Measurements from ENCODE around the gene MTERF1.
"Not testable (repeated sequence)": the region's sequence is repeated elsewhere in the genome, so short reads cannot be mapped to it uniquely, and the experiment has no call there.

Gene MTERF1

DNA sequence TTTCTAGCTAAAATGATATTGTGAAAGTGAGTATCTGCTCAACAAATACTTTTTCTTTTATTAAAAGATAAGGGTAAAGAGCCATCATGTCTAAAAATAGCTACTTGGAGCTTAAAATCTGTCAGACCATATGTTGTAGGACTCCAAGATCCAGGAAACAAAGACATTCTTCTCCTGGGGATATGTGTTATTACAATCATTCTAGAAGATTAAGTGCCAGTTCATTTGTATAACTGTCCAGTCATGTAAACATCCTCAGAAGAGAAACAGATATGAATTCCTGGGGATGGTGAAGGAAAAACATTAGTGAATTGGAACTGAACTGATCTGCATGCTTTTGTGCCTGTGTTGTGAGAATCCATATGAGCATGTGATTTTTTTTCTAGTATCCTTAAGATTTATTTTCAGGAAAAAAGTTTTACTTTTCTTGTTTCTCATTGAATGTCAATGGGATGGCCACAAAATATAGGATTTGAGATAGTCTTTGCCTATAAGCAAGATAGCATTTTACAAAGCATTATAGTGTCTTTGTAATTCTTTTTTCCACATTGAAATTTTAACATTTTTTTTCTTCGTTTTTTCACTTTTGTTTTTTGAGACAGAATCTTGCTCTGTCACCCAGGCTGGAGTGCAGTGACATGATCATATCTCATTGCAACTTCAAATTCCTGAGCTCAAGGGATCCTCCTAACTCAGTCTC is 14.4 kb upstream of the MTERF1 start:
- peaks cover 2% of the 10 kb centered on the region; the same call in 1 of the 2 replicates for H3K27me3 ChIP-seq (ENCODE audit: low read depth)
- in situ Hi-C loops (cut with MboI; ENCODE audit: low sequenced_read_pairs) = loop anchor here (25.0 kb wide), 1 partner anchor 542 kb away; the partner anchor contains the start of gene GATAD1
- peaks cover 21% of the 10 kb centered on the region for H3K4me1 ChIP-seq
- no peak overlapping the region for H3K4me3 ChIP-seq
- H3K9me3 ChIP-seq = no peaks in the 10 kb centered on the region
- peak in 1 of 2 experiments; percentile 49 for DNase-seq (ENCODE audit: low spot score in 2 of 2)
- H3K36me3 ChIP-seq (replicated peaks) = no peaks in the 10 kb centered on the region

DNA sequence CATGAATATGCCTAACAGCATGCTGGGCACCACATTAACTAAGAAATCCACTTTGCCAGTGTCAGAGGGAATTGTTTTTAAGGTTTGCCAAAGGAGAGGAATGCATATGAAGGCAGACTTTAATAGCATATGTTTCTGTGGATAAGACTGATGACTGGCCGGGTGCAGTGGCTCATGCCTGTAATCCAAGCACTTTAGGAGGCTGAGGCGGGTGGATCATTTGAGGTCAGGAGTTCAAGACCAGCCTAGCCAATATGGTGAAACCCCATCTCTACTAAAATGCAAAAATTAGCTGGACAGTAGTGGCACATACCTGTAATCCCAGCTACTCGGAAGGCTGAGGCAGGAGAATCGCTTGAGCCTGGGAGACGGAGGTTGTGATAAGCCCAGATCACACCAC is 13.2 kb upstream of the MTERF1 start:
- DNase-seq (ENCODE audit: low spot score in 2 of 2); H3K27me3 ChIP-seq (ENCODE audit: low read depth); H3K4me3 ChIP-seq; H3K36me3 ChIP-seq (replicated peaks); H3K9me3 ChIP-seq: not testable (repeated sequence)
- H3K4me1 ChIP-seq = peaks cover 21% of the 10 kb centered on the region
- in situ Hi-C loops (cut with MboI; ENCODE audit: low sequenced_read_pairs) = loop anchor here (25.0 kb wide), 1 partner anchor 544 kb away; the partner anchor contains the start of gene GATAD1

- H3K9me3 ChIP-seq = no peaks in the 10 kb centered on the region
- no peaks in the 10 kb centered on the region for H3K27me3 ChIP-seq (ENCODE audit: low read depth)
- peaks cover 21% of the 10 kb centered on the region for H3K4me1 ChIP-seq
- in situ Hi-C loops (cut with MboI; ENCODE audit: low sequenced_read_pairs) = loop anchor here (25.0 kb wide), 1 partner anchor 544 kb away; the partner anchor contains the start of gene GATAD1
- DNase-seq (ENCODE audit: low spot score in 2 of 2) = peak; percentile 67 to 86
- H3K4me3 ChIP-seq = no peak overlapping the region
- H3K36me3 ChIP-seq (replicated peaks) = no peaks in the 10 kb centered on the region
Observed at GRCh38 chr7:91892821-91893340, 12.4 kb upstream of the MTERF1 start.

DNA sequence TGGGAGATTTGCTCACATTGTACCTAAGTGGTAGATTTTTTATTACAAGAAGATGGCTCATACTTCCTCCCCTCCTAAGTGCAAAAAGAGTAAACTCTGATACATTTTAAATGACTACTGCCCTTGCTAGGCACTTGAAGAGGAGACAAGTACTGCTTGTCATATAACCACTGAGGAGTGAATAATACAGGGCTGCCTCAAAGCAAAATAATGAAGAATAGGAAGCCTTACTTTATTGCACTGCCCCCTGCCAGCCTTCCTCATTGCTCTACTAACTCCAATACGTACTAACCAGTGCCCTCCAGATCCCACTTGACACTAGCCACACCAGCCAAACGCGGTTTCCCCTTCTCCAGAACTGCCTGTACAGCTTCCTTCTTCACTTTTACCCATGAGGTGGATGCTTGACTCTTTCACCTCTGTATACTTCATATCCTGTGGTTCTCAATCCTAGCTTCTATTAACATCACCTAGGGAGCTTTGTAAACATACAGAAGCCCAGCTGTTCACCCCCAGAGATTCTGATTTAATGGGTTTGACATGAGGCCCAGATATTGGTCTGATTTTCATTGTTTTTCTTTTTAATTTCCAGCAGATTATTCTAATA is 11.7 kb upstream of the MTERF1 start:
- H3K27me3 ChIP-seq (ENCODE audit: low read depth) = no peaks in the 10 kb centered on the region
- in situ Hi-C loops (cut with MboI; ENCODE audit: low sequenced_read_pairs) = loop anchor here (25.0 kb wide), 1 partner anchor 545 kb away; the partner anchor contains the start of gene GATAD1
- H3K4me1 ChIP-seq = peaks cover 21% of the 10 kb centered on the region
- no peak overlapping the region for H3K4me3 ChIP-seq
- H3K36me3 ChIP-seq (replicated peaks) = no peaks in the 10 kb centered on the region
- DNase-seq (ENCODE audit: low spot score in 2 of 2) = no peak
- H3K9me3 ChIP-seq = no peaks in the 10 kb centered on the region

DNA sequence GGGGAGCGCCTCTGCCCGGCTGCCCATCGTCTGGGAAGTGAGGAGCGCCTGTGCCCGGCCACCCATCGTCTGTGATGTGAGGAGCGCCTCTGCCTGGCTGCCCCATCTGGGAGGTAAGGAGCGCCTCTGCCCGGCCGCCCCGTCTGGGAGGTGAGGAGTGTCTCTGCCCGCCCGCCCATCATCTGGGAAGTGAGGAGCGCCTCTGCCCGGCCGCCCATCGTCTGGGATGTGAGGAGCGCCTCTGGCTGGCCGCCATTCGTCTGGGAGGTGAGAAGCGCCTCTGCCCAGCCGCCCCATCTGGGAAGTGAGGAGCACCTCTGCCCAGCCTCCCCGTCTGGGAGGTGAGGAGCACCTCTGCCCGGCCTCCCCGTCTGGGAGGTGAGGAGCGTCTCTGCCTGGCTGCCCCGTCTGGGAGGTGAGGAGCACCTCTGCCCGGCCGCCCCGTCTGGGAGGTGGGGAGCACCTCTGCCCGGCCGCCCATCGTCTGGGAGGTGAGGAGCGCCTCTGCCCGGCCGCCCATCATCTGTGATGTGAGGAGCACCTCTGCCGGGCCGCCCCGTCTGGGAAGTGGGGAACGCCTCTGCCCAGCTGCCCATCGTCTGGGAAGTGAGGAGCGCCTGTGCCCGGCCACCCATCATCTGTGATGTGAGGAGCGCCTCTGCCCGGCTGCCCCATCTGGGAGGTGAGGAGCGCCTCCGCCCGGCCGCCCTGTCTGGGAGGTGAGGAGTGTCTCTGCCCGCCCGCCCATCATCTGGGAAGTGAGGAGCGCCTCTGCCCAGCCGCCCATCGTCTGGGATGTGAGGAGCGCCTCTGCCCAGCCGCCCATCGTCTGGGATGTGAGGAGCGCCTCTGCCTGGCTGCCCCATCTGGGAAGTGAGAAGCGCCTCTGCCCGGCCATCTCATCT is 8.0 kb upstream of the MTERF1 start:
- not testable (repeated sequence) for H3K9me3 ChIP-seq; H3K27me3 ChIP-seq (ENCODE audit: low read depth)
- peaks cover 14% of the 10 kb centered on the region for H3K4me1 ChIP-seq

GRCh38 chr7:91887336-91888213 is 7.1 kb upstream of the MTERF1 start:
- H3K4me3 ChIP-seq; DNase-seq (ENCODE audit: low spot score in 2 of 2); H3K27me3 ChIP-seq (ENCODE audit: low read depth); H3K4me1 ChIP-seq; H3K9me3 ChIP-seq; H3K36me3 ChIP-seq (replicated peaks): not testable (repeated sequence)
- in situ Hi-C loops (cut with MboI; ENCODE audit: low sequenced_read_pairs) = loop anchor here (25.0 kb wide), 1 partner anchor 550 kb away; the partner anchor contains the start of gene GATAD1

More for the DNA sequence above, 8.0 kb upstream of the MTERF1 start:
- DNase-seq (ENCODE audit: low spot score in 2 of 2); H3K36me3 ChIP-seq (replicated peaks); H3K4me3 ChIP-seq: not testable (repeated sequence)
- in situ Hi-C loops (cut with MboI; ENCODE audit: low sequenced_read_pairs) = loop anchor here (25.0 kb wide), 1 partner anchor 549 kb away; the partner anchor contains the start of gene GATAD1

GRCh38 chr7:91883676-91884362 is 3.3 kb upstream of the MTERF1 start:
- no peaks in the 10 kb centered on the region for H3K9me3 ChIP-seq
- DNase-seq (ENCODE audit: low spot score in 2 of 2) = no peak
- peaks cover 7% of the 10 kb centered on the region for H3K4me1 ChIP-seq
- H3K36me3 ChIP-seq (replicated peaks) = no peaks in the 10 kb centered on the region
- H3K4me3 ChIP-seq = no peak overlapping the region
- in situ Hi-C loops (cut with MboI; ENCODE audit: low sequenced_read_pairs) = loop anchor here (25.0 kb wide), 1 partner anchor 553 kb away; the partner anchor contains the start of gene GATAD1
- no peaks in the 10 kb centered on the region for H3K27me3 ChIP-seq (ENCODE audit: low read depth)

- Histone ChIP-seq H3K9me3 (no peaks in the 10 kb centered on the region), H3K36me3 (replicated peaks) (0 out of 2 replicates have a peak, but pooled peaks cover 4% of the 10 kb centered on the region), H3K4me1 (peaks cover 7% of the 10 kb centered on the region), H3K27me3 (ENCODE audit: low read depth) (no peaks in the 10 kb centered on the region), H3K4me3 (peak overlapping the region; percentile 81)
- in situ Hi-C loops (cut with MboI; ENCODE audit: low sequenced_read_pairs) = loop anchor here (25.0 kb wide), 1 partner anchor 557 kb away; the partner anchor contains the start of gene GATAD1
- DNase-seq (ENCODE audit: low spot score in 2 of 2) = no peak
Observed at GRCh38 chr7:91880016-91880412, 488 bp downstream of the MTERF1 start.

DNA sequence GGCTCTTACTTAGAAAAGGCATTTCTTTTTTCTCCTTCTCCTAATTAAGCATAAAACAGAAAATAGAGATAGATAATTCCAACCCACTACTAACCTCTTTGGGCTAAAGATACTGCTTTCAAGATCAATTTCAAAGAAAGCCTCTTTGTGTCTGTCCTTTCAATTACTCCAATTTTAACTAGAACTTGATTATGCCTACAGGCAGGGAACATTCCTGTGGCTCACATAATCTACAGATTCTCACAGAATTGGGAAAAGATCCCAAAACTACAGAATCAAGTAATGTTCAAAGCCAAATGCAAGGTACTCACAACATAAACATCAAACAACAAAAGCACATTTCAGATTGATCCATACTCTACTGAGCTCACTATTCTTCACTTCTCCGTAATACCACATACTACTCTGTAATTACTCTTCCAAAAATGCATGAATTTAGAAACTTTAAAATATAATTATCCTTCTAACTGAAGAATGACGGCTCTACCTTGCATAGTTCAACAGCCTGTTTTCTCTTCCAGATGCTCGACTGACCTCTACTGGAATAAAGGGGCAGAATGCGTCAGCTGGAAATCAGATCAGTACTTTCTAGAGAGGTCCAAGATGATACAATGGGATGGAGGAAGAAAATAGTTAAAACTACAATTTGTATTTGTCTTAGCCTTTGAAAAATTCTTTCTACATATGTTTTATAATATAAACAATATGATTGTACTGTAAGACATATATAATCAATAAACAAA is 3.9 kb downstream of the MTERF1 start:
- H3K4me1 ChIP-seq = peaks cover 7% of the 10 kb centered on the region
- H3K27me3 ChIP-seq (ENCODE audit: low read depth) = no peaks in the 10 kb centered on the region
- peaks cover 9% of the 10 kb centered on the region; the same call in 1 of the 2 replicates for H3K36me3 ChIP-seq (replicated peaks)
- no peaks in the 10 kb centered on the region for H3K9me3 ChIP-seq
- DNase-seq (ENCODE audit: low spot score in 2 of 2) = no peak
- in situ Hi-C loops (cut with MboI; ENCODE audit: low sequenced_read_pairs) = loop anchor here (25.0 kb wide), 1 partner anchor 561 kb away; the partner anchor contains the start of gene GATAD1
- no peak overlapping the region for H3K4me3 ChIP-seq

GRCh38 chr7:91875851-91876250 is 4.7 kb downstream of the MTERF1 start:
- peaks cover 9% of the 10 kb centered on the region; the same call in 1 of the 2 replicates for H3K36me3 ChIP-seq (replicated peaks)
- DNase-seq (ENCODE audit: low spot score in 2 of 2) = no peak

GRCh38 chr7:91872928-91873327 is 7.6 kb downstream of the MTERF1 start:
- H3K4me3 ChIP-seq = no peak overlapping the region
- no peak for DNase-seq (ENCODE audit: low spot score in 2 of 2)
- H3K36me3 ChIP-seq (replicated peaks) = peaks cover 9% of the 10 kb centered on the region; the same call in 1 of the 2 replicates
- H3K27me3 ChIP-seq (ENCODE audit: low read depth) = no peaks in the 10 kb centered on the region
- H3K4me1 ChIP-seq = peaks cover 4% of the 10 kb centered on the region; the same call in 1 of the 2 replicates
- H3K9me3 ChIP-seq = no peaks in the 10 kb centered on the region
- in situ Hi-C loops (cut with MboI; ENCODE audit: low sequenced_read_pairs) = no loop called here

More at GRCh38 chr7:91875851-91876250, 4.7 kb downstream of the MTERF1 start:
- in situ Hi-C loops (cut with MboI; ENCODE audit: low sequenced_read_pairs) = loop anchor here (25.0 kb wide), 1 partner anchor 561 kb away; the partner anchor contains the start of gene GATAD1
- H3K4me3 ChIP-seq = no peak overlapping the region
- H3K27me3 ChIP-seq (ENCODE audit: low read depth) = no peaks in the 10 kb centered on the region
- H3K4me1 ChIP-seq = peaks cover 7% of the 10 kb centered on the region
- no peaks in the 10 kb centered on the region for H3K9me3 ChIP-seq

Measured in HAP-1 (cell line).